COLO668 (cell line): ENCODE data around the gene IL36RN.

Source experiments
- DNase-seq: peaks from one replicate; lab custom pipeline; 2025; ENCODE audit not compliant: unreplicated experiment; lab: John Stamatoyannopoulos, UW

IL36RN gene

DNA sequence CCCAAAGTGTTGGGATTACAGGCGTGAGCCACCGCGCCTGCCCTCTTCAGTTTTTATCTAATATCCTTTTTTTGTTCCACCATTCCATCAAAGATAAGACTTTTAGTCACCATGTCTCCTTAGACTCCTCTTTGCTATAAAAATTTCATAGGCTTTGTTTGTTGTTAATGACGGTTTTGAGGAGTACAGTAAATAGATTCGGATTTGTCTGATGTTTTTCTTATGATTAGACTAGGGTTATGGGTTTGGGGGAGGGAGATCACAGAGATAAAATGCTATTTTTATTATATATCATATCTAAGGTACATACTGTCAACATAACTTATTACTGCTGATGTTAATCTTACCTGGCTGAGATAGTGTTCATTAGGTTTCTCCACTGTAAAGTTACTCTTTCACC, 12.5 kb upstream of the IL36RN start:
- no peak for DNase-seq

DNA sequence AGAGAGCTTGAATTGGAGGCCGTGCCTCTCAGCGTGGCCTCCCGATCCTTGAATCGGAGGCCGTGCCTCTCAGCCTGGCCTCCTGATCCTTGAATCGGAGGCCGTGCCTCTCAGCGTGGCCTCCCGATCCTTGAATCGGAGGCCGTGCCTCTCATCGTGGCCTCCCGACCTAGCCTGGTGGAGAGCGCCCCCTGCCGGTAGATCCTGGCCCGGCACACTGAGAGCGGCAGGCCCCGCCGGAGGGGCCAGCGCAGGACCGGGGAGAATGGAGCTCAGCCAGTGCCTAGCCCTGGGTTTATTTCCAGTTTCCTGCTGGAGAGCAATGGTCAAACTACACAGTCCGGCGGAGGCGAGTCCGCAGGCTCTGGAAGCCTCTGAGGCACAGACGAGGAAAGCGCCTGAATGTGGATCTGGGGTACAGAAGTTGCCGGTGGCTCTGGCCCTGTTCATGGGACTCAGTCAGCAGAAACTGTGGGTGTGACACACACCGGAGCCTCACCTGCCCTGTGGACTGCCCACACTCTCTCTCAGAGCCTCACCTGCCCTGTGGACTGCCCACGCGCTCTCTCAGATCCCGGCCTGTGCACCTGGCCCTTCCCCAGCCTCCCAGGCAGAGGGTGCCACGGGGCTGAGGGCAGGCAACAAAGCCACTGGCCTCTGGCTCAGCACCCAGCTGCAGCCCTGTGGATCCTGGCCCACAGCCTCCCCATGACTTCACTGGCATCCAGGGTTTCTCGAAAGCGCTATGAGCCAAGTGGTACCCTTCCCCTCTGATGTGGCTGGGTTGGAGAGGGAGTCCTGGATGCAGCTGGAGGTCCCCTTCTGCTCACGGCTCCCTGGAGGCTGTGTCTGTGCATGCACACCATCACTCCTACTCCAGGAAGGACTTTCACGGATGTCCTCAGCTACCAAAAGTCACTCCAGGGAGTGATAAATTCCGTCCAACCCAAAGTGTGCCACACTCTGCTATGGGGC, 7.8 kb upstream of the IL36RN start:
- no peak for DNase-seq

DNA sequence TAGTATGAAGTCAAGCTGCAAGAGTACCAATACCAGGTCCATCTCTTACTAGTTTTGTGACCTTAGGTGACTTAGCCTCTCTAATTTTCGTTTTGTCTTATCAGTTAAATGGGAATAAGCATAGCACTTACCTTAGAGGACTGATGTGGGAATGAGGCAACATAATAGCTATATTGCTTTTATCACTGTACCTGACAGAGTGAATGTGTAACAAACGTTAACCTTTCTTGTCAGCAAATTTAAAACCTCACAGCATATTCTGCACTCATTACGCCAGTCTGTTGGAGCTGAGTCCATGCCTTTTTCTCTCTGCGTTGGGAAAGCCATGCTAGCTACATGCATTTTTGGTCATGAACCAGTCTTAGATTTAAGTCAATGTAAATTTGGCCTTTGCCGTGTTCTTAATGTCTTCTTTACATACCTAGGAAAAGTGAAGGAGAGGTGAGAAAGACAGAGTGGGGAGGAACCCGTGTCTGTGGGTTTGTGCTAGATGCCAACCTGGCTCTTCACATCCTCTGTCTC, 6.5 kb upstream of the IL36RN start, which contains the start of gene IL36B:
Gene IL36B (minus strand): TSS at position 472 of the 522 bp plus-strand sequence.
- no peak for DNase-seq

DNA sequence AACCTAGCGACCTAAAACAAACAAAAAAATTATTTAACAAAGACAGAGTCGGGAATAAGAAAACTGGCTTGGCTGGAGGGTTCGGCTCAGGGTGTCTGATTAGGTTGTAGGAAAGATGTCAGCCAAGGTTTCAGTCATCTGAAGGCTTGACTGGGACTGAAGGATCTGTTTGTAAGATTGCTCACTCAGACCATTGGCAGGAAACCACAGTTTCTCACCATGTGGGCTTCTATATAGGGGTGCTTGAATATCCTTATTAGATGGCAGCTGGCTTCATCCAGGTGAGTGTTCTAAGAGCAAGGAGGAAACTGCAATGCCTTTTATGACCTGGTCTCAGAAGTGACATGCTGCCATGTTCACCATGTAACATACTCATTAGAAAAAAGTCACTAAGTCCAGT, 5.3 kb upstream of the IL36RN start:
- DNase-seq: no peak

DNA sequence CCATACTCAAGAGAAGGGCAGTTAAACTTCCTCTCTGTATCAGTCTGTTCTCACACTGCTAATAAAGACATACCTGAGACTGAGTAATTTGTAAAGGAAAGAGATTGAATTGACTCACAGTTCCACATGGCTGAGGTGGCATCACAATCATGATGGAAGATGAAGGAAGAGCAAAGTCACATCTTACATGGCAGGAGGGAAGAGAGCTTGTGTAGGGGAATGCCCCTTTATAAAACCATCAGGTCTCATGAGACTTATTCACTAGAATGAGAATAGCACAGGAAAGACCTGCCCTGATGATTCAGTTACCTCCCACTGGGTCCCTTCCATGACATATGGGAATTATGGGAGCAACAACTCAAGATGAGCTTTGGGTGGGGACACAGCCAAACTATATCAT, 4.9 kb upstream of the IL36RN start:
- no peak for DNase-seq

DNA sequence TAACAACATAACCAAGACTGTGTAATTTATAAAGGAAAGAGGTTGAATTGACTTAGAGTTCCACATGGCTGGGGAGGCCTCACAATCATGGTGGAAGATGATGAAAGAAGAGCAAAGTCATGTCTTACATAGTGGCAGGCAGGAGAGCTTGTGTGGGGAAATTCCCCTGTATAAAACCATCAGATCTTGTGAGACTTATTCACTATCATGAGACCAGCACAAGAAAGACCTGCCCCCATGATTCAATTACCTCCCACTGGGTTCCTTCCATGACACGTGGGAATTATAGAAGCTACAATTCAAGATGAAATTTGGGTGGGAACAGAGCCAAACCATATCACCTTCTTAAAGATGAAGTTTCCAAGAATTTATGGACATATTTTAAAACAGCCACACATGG, 2.5 kb upstream of the IL36RN start:
- DNase-seq: no peak

DNA sequence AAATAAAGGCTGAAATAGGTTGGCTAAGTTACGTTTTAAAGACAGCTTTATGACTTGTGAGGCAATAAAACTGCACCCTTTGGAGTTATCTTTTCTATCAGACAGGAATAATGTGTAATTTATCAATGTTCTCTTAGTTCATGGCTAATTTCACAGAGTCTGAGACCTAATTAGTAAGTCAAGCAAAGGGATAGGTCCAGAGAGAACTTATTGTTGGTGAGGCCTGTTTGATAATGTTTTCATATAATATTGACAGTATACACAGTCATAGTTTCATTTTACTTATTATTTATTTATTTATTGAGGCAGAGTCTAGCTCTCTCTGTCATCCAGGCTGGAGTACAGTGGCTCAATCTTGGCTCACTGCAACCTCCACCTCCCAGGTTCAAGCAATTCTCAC, 1.9 kb upstream of the IL36RN start:
- DNase-seq: no peak

DNA sequence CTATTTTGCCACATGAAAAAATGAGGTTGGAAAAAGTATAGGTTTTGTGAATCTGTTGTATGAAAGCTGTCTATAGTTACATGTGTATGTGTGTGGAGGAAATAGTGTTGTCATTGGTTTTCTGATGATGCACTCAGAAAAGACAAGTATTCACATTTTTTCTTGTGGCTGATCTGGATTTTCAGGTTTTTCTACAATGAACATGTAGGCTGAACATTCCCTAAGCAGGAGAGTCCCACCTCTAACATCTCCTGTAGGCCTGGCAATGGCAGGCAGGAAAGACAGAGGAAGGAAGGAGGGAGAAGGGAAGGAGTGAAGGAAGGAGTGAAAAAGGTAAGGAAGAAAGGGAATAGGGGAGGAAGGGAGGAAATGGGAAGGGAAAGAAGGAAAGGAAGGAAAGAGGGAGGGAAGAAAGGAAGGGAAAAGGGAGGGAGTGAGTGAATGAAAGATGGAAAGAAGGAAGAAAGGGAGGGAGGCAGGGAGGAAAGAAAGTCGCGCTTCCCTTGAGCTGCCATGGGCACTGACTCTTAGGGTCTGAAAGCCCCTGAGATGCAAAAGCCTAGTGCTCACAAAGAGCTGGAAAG, 495 bp upstream of the IL36RN start:
- no peak for DNase-seq

DNA sequence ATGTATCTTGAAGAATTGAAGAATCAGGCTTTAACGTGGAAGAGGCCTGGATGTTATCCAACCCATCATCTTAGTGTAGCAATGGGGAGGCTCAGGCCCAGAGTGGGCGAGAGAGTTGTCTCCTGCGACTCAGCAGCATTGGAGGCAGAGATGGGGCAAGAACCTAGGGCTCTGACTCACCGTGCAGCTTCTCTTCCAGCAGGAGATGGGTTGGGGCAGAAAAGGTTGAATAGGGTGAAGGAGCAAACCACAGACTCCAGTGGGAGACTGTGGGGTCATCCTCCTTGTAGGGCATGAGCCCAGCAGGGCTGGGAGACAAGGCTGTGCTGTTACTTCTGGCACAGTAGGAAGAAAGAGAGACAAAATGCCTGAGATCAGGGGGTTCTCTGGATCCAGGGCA, 1.4 kb downstream of the IL36RN start:
- no peak for DNase-seq

DNA sequence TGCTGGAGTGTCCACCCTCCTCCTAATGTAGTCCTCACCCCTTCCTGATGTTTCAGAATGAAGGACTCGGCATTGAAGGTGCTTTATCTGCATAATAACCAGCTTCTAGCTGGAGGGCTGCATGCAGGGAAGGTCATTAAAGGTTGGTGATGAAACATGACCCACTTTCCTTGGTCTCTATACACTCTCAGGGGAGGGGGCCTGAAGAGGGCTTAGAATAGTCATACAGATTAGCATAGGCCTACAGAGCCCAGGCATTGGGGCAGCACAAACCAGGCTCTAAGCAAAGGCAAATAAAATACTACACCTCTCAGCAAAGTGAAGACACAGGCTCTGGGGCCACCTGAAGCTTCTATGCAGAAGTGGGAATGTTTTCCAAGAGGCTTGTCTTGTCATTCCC, 1.8 kb downstream of the IL36RN start:
- no peak for DNase-seq

DNA sequence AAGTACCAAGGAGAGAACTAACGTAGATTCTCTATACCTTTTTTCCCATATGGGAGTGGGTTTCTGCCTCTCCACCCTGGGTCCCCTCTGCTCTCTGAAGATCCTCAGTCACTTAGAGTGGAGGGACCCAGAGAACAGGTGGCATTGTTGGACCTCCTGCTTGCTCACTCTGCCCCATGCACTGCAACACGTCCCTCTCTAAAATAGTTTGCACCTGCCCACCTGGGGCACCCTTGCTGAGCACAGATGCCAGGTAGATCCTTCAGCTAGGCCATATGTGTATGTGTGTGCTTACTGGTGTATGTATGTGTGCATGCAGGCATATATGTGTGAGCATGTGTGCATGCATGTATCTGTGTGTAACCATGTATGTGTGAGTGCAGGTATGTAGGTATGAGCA, 2.2 kb downstream of the IL36RN start:
- DNase-seq: no peak

DNA sequence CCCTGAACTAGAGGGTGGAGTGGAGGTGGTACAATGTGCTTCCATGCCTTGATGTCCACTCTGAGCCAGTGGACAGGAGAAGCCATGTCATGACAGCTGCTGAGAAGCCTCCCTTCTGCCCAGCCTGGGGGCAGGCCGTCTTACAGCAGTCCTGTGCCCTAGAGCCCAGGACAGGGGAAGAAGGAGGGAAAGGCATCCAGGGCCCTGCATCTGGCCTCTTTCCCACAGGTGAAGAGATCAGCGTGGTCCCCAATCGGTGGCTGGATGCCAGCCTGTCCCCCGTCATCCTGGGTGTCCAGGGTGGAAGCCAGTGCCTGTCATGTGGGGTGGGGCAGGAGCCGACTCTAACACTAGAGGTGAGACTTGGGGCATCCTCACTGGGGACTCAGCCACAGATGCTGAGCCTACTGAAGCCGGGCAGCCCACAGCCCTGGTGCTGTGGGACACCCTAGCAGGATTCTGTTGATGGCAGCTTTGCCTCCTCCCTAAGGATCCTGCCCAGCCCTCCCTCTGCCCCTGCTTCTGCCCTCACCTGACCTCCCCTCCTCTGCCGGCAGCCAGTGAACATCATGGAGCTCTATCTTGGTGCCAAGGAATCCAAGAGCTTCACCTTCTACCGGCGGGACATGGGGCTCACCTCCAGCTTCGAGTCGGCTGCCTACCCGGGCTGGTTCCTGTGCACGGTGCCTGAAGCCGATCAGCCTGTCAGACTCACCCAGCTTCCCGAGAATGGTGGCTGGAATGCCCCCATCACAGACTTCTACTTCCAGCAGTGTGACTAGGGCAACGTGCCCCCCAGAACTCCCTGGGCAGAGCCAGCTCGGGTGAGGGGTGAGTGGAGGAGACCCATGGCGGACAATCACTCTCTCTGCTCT, 3.1 kb downstream of the IL36RN start:
- DNase-seq: no peak

DNA sequence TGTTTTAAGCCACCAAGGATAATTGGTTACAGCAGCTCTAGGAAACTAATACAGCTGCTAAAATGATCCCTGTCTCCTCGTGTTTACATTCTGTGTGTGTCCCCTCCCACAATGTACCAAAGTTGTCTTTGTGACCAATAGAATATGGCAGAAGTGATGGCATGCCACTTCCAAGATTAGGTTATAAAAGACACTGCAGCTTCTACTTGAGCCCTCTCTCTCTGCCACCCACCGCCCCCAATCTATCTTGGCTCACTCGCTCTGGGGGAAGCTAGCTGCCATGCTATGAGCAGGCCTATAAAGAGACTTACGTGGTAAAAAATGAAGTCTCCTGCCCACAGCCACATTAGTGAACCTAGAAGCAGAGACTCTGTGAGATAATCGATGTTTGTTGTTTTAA, 5.3 kb downstream of the IL36RN start:
- no peak for DNase-seq

DNA sequence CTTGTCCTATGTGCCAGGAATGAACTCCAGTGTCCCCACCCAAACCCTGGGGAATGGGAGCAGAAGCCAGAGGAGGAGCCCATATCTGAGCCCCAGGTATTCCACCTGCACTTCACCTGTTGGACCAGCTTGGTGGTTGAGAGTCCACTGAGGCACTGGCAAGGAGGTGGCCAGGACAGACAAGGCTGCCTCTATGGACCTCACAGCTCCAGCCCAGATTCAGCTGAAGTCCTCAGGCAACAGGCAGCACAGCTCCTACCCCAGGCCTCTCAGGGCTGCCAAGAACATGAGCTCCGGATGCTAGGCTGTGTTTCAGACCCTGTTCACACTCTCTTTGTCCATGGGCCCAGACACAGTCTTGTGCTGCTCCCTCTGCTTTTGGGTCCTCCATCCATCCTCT, 5.9 kb downstream of the IL36RN start:
- no peak for DNase-seq

DNA sequence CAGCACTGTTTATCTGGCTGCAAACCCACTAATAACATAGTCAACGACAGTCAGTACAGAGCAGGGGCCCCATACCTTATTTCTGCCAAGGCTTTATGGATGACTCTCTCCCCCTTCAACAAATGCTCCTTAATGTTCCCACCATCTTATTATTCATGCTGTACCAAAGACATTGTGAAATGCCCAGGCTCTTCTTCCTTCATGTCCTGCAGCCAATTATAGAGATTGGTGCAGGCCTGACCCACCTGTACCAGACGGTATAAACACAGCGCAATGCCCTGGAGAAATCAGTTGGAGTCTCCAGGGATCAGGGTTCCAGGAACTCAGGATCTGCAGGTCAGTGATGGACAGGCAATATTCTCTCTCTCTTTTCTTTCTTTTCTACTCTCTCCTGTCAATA, 8.7 kb downstream of the IL36RN start, which contains the start of gene IL1F10:
Gene IL1F10 (plus strand): TSS at position 290 of the 400 bp plus-strand sequence. CDS start 4,769 bp downstream, outside the sequence.
- DNase-seq: no peak

DNA sequence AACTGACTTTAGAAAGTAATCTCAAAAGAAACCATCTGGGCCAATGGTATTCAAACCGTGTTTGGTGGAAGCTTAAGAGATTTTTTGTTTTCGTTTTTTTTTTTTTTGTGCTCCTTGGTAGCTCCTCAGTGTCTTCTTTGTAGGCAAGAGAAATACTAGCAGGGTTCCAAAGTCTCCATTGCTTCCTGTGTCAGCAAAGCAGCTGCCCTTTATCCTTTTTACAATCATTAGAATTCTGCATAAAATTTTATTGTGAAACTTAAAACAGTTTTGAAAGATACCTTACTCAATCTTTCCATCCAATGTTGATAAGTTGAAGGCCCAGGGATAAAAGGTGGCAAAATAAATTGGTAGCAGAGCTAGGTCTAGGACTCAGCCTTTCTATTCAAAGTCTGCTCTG, 9.3 kb downstream of the IL36RN start:
- no peak for DNase-seq

DNA sequence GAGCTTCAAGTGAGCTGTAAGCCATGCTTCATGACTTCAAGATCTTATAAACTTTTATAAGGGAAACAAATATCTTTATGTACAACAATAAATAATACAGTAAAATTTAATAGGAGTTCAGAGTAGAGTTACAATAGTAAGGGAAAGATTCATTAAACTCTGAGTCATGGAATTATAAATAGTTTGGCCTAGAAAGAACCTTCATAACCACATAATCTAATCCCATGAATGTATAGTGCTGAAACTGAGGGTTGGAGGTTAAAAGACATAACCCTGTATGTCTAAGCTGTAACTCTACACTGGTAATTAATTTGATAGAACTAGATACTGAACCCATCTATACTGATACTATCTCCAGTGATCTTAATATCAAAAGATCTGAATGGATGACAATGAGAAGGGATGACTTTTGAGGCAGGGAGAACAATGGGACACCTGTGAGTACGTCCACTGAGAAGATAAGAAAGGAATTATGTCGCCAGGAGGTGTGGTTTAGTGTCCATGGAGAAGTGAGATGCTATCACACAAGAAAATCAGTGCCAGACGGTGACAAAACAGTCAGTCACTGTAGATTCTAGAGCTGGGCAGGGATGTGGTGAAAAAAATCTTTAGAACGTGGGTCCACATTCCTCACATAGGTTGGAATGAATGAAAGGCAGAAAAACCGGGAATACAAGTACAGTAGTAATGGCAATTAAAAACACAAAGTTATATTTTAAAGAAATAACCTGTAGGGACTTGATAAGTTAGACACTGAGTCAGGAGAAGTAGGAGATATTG, 9.9 kb downstream of the IL36RN start:
- no peak for DNase-seq

DNA sequence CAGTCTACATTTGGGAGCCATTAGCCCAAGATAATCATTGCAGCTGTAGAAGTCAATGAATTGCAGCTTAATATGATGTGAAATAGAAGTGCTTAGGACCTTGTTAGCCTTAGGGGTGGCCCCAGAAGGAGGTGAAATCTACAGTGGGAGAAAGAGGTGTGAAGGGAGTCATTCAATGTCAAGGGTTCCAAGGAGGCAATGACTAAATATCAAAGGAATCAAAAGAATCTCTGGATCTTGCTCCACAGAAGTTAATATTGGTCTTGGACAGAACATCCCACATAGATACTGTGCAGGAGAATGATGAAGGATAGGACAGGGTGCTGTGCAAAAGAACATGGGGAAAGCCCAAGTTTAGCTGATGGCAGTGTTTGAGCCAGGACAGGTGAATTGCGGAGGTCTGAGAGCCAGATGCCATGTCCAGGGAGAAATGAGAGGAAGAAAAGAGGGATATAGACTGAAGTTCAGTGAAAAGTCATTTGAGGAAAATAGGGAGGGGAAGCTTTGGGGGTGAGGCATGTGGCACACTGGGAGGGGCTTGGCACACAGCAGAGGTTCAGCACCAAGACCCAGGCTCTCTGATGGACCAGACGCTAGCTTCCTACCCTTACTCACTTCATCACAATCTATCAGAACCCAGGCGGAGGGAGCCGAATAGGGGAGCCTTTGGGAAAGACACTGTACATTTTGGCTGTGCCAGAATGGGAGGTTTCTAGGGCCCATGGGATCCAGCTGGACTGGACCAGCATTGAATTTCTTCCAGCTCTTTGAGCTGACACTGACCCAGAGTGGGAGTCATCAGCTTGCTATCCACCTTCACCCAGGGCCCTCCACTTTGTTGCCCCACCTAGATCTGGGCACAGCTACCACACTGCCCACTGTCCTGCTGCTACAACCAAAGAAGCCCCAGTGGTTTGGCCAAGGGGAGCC, 10.9 kb downstream of the IL36RN start:
- DNase-seq: no peak

DNA sequence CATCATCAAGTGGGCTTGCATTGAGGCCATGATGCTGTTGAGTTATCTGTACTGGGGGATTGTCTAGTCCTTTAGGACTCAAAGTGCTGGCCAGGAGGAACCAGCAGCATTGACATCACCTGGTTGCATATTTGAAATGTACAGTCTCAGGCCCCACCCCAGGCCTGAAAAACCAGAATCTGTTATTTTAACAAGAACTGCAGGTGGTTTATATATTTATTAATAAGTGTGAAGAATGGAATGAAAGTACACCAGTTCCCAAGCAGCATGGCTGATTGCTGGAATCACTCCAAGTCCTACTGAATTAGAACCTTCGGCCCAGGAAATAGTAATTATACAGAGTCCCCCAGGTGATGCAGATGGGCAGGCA, 11.6 kb downstream of the IL36RN start:
- DNase-seq: no peak
